Uterus (tissue), 4 donors: ENCODE measurements around the gene CCNY. TPM values are rescaled to one million over a fixed set of nuclear protein-coding genes. Genes with fewer than 3 reads are reported as not detected.
"Not testable (repeated sequence)": the region's sequence is repeated elsewhere in the genome, so short reads cannot be mapped to it uniquely, and the experiment has no call there.

Experiments
- DNase-seq, 2 donors: peaks; one replicate each; pipeline ENCODE4 v3.0.0-alpha.2; 2019 to 2020
- H3K27ac ChIP-seq, 2 donors: fragments of 200-600 bp; sonication (generic); 1 replicate in 1 of 2; 2 replicates in 1 of 2; pipeline ENCODE4 v1.5.1; 2016 to 2018
- H3K27me3 ChIP-seq, 2 donors: fragments of 200-600 bp; sonication (generic); one replicate each; pipeline ENCODE4 v1.5.1; 2018 to 2019; ENCODE audit warnings: control low read depth in 1 of 2
- H3K36me3 ChIP-seq, 2 donors: fragments of 200-600 bp; sonication (generic); one replicate each; pipeline ENCODE4 v1.5.1; 2019; ENCODE audit warnings: control low read depth in 1 of 2
- H3K4me1 ChIP-seq, 2 donors: fragments of 200-600 bp; sonication (generic); one replicate each; pipeline ENCODE4 v1.5.1; 2018 to 2019; ENCODE audit warnings: control low read depth in 1 of 2
- H3K4me3 ChIP-seq, 2 donors: fragments of 200-600 bp; sonication (generic); 1 replicate in 1 of 2; 2 replicates in 1 of 2; pipeline ENCODE4 v1.5.1; 2018 to 2019; ENCODE audit warnings: mild to moderate bottlenecking in 1 of 2
- H3K9me3 ChIP-seq, 2 donors: fragments of 200-600 bp; sonication (generic); one replicate each; pipeline ENCODE4 v1.5.1; 2019; ENCODE audit warnings: control low read depth in 1 of 2
- CTCF ChIP-seq, 4 experiments: fragments of 200-600 bp in 2 of 4; fragments of 450-650 bp in 2 of 4; sonication (generic) in 2 of 4; IDR thresholded peaks; one replicate each; pipeline ENCODE4 v1.5.1; 2016 to 2019; ENCODE audit warnings: antibody characterized with exemption in 4 of 4, mild to moderate bottlenecking in 2 of 4, moderate library complexity in 1 of 4
- POLR2A ChIP-seq, 2 donors: fragments of 450-650 bp; IDR thresholded peaks; one replicate each; pipeline ENCODE4 v1.6.1; 2016; ENCODE audit warnings: antibody characterized with exemption in 2 of 2, mild to moderate bottlenecking in 1 of 2, moderate library complexity in 1 of 2
- intact Hi-C: fragments of 100-400 bp; cut with DNase I; formaldehyde crosslinking; loops from one replicate; pipeline ENCODE4 v1.15.1; 2023; ENCODE audit warnings: low total_unique reads
- total RNA-seq, 4 donors: library from RNA; depleted of rRNA in 3 of 4; stranded (reverse); fragments of >200 nt in 3 of 4; gene quantifications; one replicate each; pipeline versions ENCODE4 v1.1.0 to v1.2.4, GENCODE V29; 2014 to 2023
- donor health status: DM: yes; HTN: yes; CAD: no.

Gene CCNY
- total RNA-seq, 4 donors from 2014 or later: 28.2 to 79.2 (median 46.2) TPM

GRCh38 chr10:35397953-35398352 lies 61.6 kb downstream of the CCNY start:
- no peaks in the 10 kb centered on the region for H3K9me3 ChIP-seq
- TF ChIP-seq POLR2A (IDR thresholded peaks at IDR 0.05) (no peak), CTCF (IDR thresholded peaks at IDR 0.05) (no peak)
- H3K4me1 ChIP-seq: no peaks in the 10 kb centered on the region
- intact Hi-C loops: no loop called here
- no peaks in the 10 kb centered on the region for H3K27me3 ChIP-seq
- DNase-seq: no peak
- no peak overlapping the region for H3K4me3 ChIP-seq
- H3K27ac ChIP-seq: no peak overlapping the region
- no peaks in the 10 kb centered on the region for H3K36me3 ChIP-seq

GRCh38 chr10:35398355-35398754 lies 62.0 kb downstream of the CCNY start:
- no peak overlapping the region for H3K4me3 ChIP-seq
- TF ChIP-seq POLR2A (IDR thresholded peaks at IDR 0.05): no peak
- no peak for TF ChIP-seq CTCF (IDR thresholded peaks at IDR 0.05)
- H3K27me3 ChIP-seq: no peaks in the 10 kb centered on the region
- intact Hi-C loops: no loop called here
- H3K27ac ChIP-seq: peak overlapping the region in 1 of 2 donors; percentile 44
- no peak for DNase-seq
- no peaks in the 10 kb centered on the region for H3K36me3 ChIP-seq
- H3K4me1 ChIP-seq: no peaks in the 10 kb centered on the region
- H3K9me3 ChIP-seq: no peaks in the 10 kb centered on the region

GRCh38 chr10:35398908-35399307 lies 62.6 kb downstream of the CCNY start:
- intact Hi-C loops: no loop called here
- Histone ChIP-seq H3K4me1 (no peaks in the 10 kb centered on the region), H3K27ac (peak overlapping the region in 1 of 2 donors; percentile 44), H3K27me3 (no peaks in the 10 kb centered on the region), H3K36me3 (no peaks in the 10 kb centered on the region), H3K4me3 (no peak overlapping the region), H3K9me3 (no peaks in the 10 kb centered on the region)
- DNase-seq: no peak
- no peak for TF ChIP-seq CTCF (IDR thresholded peaks at IDR 0.05)
- TF ChIP-seq POLR2A (IDR thresholded peaks at IDR 0.05): no peak

GRCh38 chr10:35399414-35400009 lies 63.2 kb downstream of the CCNY start:
- no peak for DNase-seq
- Histone ChIP-seq H3K27me3 (no peaks in the 10 kb centered on the region), H3K4me1 (no peaks in the 10 kb centered on the region), H3K9me3 (no peaks in the 10 kb centered on the region), H3K4me3 (no peak overlapping the region), H3K27ac (peak overlapping the region; percentile 44 to 66), H3K36me3 (no peaks in the 10 kb centered on the region)
- intact Hi-C loops: no loop called here
- TF ChIP-seq POLR2A (IDR thresholded peaks at IDR 0.05): no peak
- TF ChIP-seq CTCF (IDR thresholded peaks at IDR 0.05): no peak

GRCh38 chr10:35400595-35401268 lies 64.4 kb downstream of the CCNY start:
- no peak overlapping the region for H3K4me3 ChIP-seq
- H3K9me3 ChIP-seq: no peaks in the 10 kb centered on the region
- no peaks in the 10 kb centered on the region for H3K27me3 ChIP-seq
- no peaks in the 10 kb centered on the region for H3K4me1 ChIP-seq
- intact Hi-C loops: no loop called here
- DNase-seq: no peak
- H3K27ac ChIP-seq: peak overlapping the region in 1 of 2 donors; percentile 44
- TF ChIP-seq CTCF (IDR thresholded peaks at IDR 0.05) (no peak), POLR2A (IDR thresholded peaks at IDR 0.05) (no peak)
- no peaks in the 10 kb centered on the region for H3K36me3 ChIP-seq

GRCh38 chr10:35403491-35403890 lies 67.2 kb downstream of the CCNY start:
- H3K36me3 ChIP-seq, H3K27me3 ChIP-seq, H3K9me3 ChIP-seq, intact Hi-C loops, H3K4me1 ChIP-seq, H3K4me3 ChIP-seq, DNase-seq: not testable (repeated sequence)
- peak overlapping the region; percentile 21 to 59 for H3K27ac ChIP-seq

GRCh38 chr10:35404077-35404476 lies 67.8 kb downstream of the CCNY start:
- intact Hi-C loops, H3K4me1 ChIP-seq, H3K36me3 ChIP-seq, H3K4me3 ChIP-seq, H3K27me3 ChIP-seq, H3K9me3 ChIP-seq: not testable (repeated sequence)
- peak; percentile 37 to 57 for DNase-seq
- peak overlapping the region; percentile 21 to 59 for H3K27ac ChIP-seq

GRCh38 chr10:35406003-35406630 lies 69.8 kb downstream of the CCNY start:
- H3K9me3 ChIP-seq, H3K4me1 ChIP-seq, H3K27me3 ChIP-seq, H3K36me3 ChIP-seq, DNase-seq, H3K27ac ChIP-seq, H3K4me3 ChIP-seq, intact Hi-C loops: not testable (repeated sequence)
